WTC11 (cell line): ENCODE measurements around the gene COX19.

ENCODE experiments used
- GTF2I ChIP-seq: fragments of 250-450 bp; sonication (Bioruptor Pico); conservative IDR thresholded peaks from 2 replicates; pipeline ENCODE4 v1.4.0; 2021; ENCODE audit warnings: mild to moderate bottlenecking
- TF ChIP-seq, protein P1 (sequence below): fragments of 200-600 bp; IDR thresholded peaks from 2 replicates; pipeline ENCODE4 v1.8.0; 2022; ENCODE audit warnings: antibody characterized with exemption

GRCh38 chr7:988426-988911 lies 13.1 kb upstream of the COX19 start:
- TF ChIP-seq, protein P1, sequence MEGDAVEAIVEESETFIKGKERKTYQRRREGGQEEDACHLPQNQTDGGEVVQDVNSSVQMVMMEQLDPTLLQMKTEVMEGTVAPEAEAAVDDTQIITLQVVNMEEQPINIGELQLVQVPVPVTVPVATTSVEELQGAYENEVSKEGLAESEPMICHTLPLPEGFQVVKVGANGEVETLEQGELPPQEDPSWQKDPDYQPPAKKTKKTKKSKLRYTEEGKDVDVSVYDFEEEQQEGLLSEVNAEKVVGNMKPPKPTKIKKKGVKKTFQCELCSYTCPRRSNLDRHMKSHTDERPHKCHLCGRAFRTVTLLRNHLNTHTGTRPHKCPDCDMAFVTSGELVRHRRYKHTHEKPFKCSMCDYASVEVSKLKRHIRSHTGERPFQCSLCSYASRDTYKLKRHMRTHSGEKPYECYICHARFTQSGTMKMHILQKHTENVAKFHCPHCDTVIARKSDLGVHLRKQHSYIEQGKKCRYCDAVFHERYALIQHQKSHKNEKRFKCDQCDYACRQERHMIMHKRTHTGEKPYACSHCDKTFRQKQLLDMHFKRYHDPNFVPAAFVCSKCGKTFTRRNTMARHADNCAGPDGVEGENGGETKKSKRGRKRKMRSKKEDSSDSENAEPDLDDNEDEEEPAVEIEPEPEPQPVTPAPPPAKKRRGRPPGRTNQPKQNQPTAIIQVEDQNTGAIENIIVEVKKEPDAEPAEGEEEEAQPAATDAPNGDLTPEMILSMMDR: no peak
- no peak for TF ChIP-seq GTF2I
